22Rv1 (cell line): ENCODE data around the gene RNLS.

Experiments used
- ZFX ChIP-seq: fragments of 450-650 bp; IDR thresholded peaks from 2 replicates; pipeline ENCODE4 v1.6.1; 2017; ENCODE audit warnings: antibody characterized with exemption, borderline replicate concordance
- TF ChIP-seq, protein P1 (sequence below): fragments of 450-650 bp; IDR thresholded peaks from 2 replicates; pipeline ENCODE4 v1.5.1; 2017; ENCODE audit warnings: mild to moderate bottlenecking

GRCh38 chr10:88370713-88371112 lies 212.4 kb downstream of the RNLS start:
- TF ChIP-seq, protein P1, sequence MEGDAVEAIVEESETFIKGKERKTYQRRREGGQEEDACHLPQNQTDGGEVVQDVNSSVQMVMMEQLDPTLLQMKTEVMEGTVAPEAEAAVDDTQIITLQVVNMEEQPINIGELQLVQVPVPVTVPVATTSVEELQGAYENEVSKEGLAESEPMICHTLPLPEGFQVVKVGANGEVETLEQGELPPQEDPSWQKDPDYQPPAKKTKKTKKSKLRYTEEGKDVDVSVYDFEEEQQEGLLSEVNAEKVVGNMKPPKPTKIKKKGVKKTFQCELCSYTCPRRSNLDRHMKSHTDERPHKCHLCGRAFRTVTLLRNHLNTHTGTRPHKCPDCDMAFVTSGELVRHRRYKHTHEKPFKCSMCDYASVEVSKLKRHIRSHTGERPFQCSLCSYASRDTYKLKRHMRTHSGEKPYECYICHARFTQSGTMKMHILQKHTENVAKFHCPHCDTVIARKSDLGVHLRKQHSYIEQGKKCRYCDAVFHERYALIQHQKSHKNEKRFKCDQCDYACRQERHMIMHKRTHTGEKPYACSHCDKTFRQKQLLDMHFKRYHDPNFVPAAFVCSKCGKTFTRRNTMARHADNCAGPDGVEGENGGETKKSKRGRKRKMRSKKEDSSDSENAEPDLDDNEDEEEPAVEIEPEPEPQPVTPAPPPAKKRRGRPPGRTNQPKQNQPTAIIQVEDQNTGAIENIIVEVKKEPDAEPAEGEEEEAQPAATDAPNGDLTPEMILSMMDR, result no peak
- no peak for TF ChIP-seq ZFX
